ENCODE data around the gene ZC2HC1B.
"Not testable (repeated sequence)": the region's sequence is repeated elsewhere in the genome, so short reads cannot be mapped to it uniquely, and the experiment has no call there.

GRCh38 chr6:143917026-143917425 lies 52.8 kb downstream of the ZC2HC1B start:
- TF ChIP-seq TAF1 (IDR thresholded peaks at IDR 0.05; ENCODE audit: borderline replicate concordance, low read depth, low read length); CREB1 (IDR thresholded peaks at IDR 0.05; ENCODE audit: low read depth); EZH2 (IDR thresholded peaks at IDR 0.05; ENCODE audit: borderline replicate concordance, control insufficient read depth, low read depth, low read length); REST (IDR thresholded peaks at IDR 0.05; ENCODE audit: low read depth, low read length); POLR2A (IDR thresholded peaks at IDR 0.05; ENCODE audit: low read depth, low read length); RCOR1 (conservative IDR thresholded peaks at IDR 0.05; ENCODE audit: low read depth, low read length); USF2 (IDR thresholded peaks at IDR 0.05; ENCODE audit: borderline replicate concordance, low read depth, low read length); IRF4 (IDR thresholded peaks at IDR 0.05; ENCODE audit: low read depth, low read length): not testable (repeated sequence)
